ENCODE measurements around the gene IFNL1.
"Not testable (repeated sequence)": the region's sequence is repeated elsewhere in the genome, so short reads cannot be mapped to it uniquely, and the experiment has no call there.

IFNL1 gene

GRCh38 chr19:39339674-39340073, 43.5 kb downstream of the IFNL1 start:
- H2BK15ac ChIP-seq (ENCODE audit: low read depth, poor library complexity, severe bottlenecking), result no peak overlapping the region
- H3K4me3 ChIP-seq (ENCODE audit: insufficient read depth in 1 of 2, low read depth in 1 of 2, low read length in 2 of 2), result no peak overlapping the region
- H3K79me1 ChIP-seq (replicated peaks; ENCODE audit: low read length, poor library complexity, severe bottlenecking), result peaks cover 17% of the 10 kb centered on the region
- H3K4me1 ChIP-seq (ENCODE audit: control insufficient read depth, insufficient read depth, low read depth, low read length), result peaks cover 10% of the 10 kb centered on the region
- H3K4ac ChIP-seq (ENCODE audit: low read depth in 1 of 2, low read length in 2 of 2), result no peak overlapping the region
- no peak overlapping the region for H4K91ac ChIP-seq (ENCODE audit: low read length)
- 90% methylated on average over 1 of the region's 1 CpG for WGBS
- H3K14ac ChIP-seq (ENCODE audit: low read length in 2 of 2), result no peak overlapping the region
- no peak overlapping the region for H2BK120ac ChIP-seq (ENCODE audit: low read depth, low read length)
- H2BK12ac ChIP-seq (ENCODE audit: low read length in 2 of 2), result no peak overlapping the region
- H4K8ac ChIP-seq (ENCODE audit: low read length), result no peak overlapping the region
- DNase-seq, result no peak
- H2BK5ac ChIP-seq (ENCODE audit: low read depth, low read length, poor library complexity, severe bottlenecking), result no peak overlapping the region
- no peak overlapping the region for H3K27ac ChIP-seq (ENCODE audit: low read length, poor library complexity, severe bottlenecking)
- no peak overlapping the region for H2AK5ac ChIP-seq (ENCODE audit: low read length, severe bottlenecking)
- H3K9me3 ChIP-seq (ENCODE audit: control insufficient read depth, low read length), result no peaks in the 10 kb centered on the region
- no peak overlapping the region for H3K4me2 ChIP-seq (ENCODE audit: low read length, poor library complexity, severe bottlenecking)
- peak overlapping the region; percentile 30 for H3K9ac ChIP-seq (ENCODE audit: low read length)
- H3K18ac ChIP-seq (ENCODE audit: low read depth in 1 of 2, low read length in 2 of 2), result no peak overlapping the region
- H3K36me3 ChIP-seq (ENCODE audit: control insufficient read depth in 1 of 2, insufficient read depth in 2 of 2, low read depth in 1 of 2, low read length in 2 of 2), result peaks cover 0 to 6% of the 10 kb centered on the region in 2 experiments
- H3K23ac ChIP-seq (ENCODE audit: low read length in 2 of 2), result no peak overlapping the region
- no peak overlapping the region for H2AFZ ChIP-seq (ENCODE audit: low read depth, low read length)
- H3K27me3 ChIP-seq (ENCODE audit: control insufficient read depth in 1 of 2, insufficient read depth in 1 of 2, low read length in 2 of 2), result peaks cover 0 to 3% of the 10 kb centered on the region in 2 experiments

- H3K4me3 ChIP-seq (ENCODE audit: insufficient read depth in 1 of 2, low read depth in 1 of 2, low read length in 2 of 2), result peak overlapping the region in 1 of 2 experiments; percentile 83
- H2AK5ac ChIP-seq (ENCODE audit: low read length, severe bottlenecking); DNase-seq; H3K4me1 ChIP-seq (ENCODE audit: control insufficient read depth, insufficient read depth, low read depth, low read length); H3K18ac ChIP-seq (ENCODE audit: low read depth in 1 of 2, low read length in 2 of 2); H3K4me2 ChIP-seq (ENCODE audit: low read length, poor library complexity, severe bottlenecking); H2BK5ac ChIP-seq (ENCODE audit: low read depth, low read length, poor library complexity, severe bottlenecking); H2AFZ ChIP-seq (ENCODE audit: low read depth, low read length); H3K14ac ChIP-seq (ENCODE audit: low read length in 2 of 2); H3K27ac ChIP-seq (ENCODE audit: low read length, poor library complexity, severe bottlenecking); H2BK15ac ChIP-seq (ENCODE audit: low read depth, poor library complexity, severe bottlenecking); H3K27me3 ChIP-seq (ENCODE audit: control insufficient read depth in 1 of 2, insufficient read depth in 1 of 2, low read length in 2 of 2); H4K8ac ChIP-seq (ENCODE audit: low read length); H3K23ac ChIP-seq (ENCODE audit: low read length in 2 of 2); H4K91ac ChIP-seq (ENCODE audit: low read length); H3K4ac ChIP-seq (ENCODE audit: low read depth in 1 of 2, low read length in 2 of 2); H2BK12ac ChIP-seq (ENCODE audit: low read length in 2 of 2); H3K9me3 ChIP-seq (ENCODE audit: control insufficient read depth, low read length); H2BK120ac ChIP-seq (ENCODE audit: low read depth, low read length): not testable (repeated sequence)
- H3K79me1 ChIP-seq (replicated peaks; ENCODE audit: low read length, poor library complexity, severe bottlenecking), result peaks cover 21% of the 10 kb centered on the region
- peaks cover 0 to 11% of the 10 kb centered on the region in 2 experiments for H3K36me3 ChIP-seq (ENCODE audit: control insufficient read depth in 1 of 2, insufficient read depth in 2 of 2, low read depth in 1 of 2, low read length in 2 of 2)
- peak overlapping the region; percentile 30 for H3K9ac ChIP-seq (ENCODE audit: low read length)
- 96% methylated on average over 6 of the region's 7 CpGs for WGBS
Measured at GRCh38 chr19:39340156-39340555, 43.9 kb downstream of the IFNL1 start.

DNA sequence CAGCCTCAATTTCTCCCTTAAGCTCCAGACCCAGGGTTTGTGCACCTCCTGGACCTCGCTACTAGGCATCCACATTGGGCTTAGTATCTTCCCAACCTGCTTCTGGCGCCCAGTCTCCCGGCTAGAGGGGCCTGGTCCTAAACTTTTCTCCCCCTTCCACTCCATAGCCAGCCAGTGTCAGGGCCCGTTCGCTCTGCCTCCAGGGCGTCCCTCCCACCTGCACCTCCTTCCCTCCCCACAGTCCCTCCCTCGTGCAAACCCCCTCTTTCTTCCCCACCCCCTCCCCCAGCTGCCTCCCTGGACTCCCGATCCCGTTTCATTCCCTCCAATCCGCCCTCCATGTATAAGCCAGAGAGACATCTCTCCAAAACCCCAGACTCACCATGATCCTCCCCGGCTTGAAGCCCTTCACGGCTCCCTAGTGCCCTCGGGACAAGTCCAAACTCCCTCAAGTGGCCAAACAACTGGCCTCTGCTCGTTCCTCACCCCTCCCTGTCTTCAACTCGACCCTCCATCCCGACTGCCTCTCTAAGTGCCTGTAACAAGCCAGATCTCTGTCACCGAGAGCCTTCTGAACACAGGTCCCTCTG, 45.0 kb downstream of the IFNL1 start:
- Histone ChIP-seq H2AFZ (ENCODE audit: low read depth, low read length) (peak overlapping the region; percentile 30), H3K4me3 (ENCODE audit: insufficient read depth in 1 of 2, low read depth in 1 of 2, low read length in 2 of 2) (peak overlapping the region; percentile 64 to 83), H3K9me3 (ENCODE audit: control insufficient read depth, low read length) (no peaks in the 10 kb centered on the region), H4K8ac (ENCODE audit: low read length) (peak overlapping the region; percentile 66), H2BK5ac (ENCODE audit: low read depth, low read length, poor library complexity, severe bottlenecking) (no peak overlapping the region), H2BK15ac (ENCODE audit: low read depth, poor library complexity, severe bottlenecking) (no peak overlapping the region), H3K79me1 (replicated peaks; ENCODE audit: low read length, poor library complexity, severe bottlenecking) (peaks cover 28% of the 10 kb centered on the region), H3K27me3 (ENCODE audit: control insufficient read depth in 1 of 2, insufficient read depth in 1 of 2, low read length in 2 of 2) (no peaks in the 10 kb centered on the region), H3K14ac (ENCODE audit: low read length in 2 of 2) (peak overlapping the region in 1 of 2 experiments; percentile 41), H2BK12ac (ENCODE audit: low read length in 2 of 2) (no peak overlapping the region), H3K27ac (ENCODE audit: low read length, poor library complexity, severe bottlenecking) (peak overlapping the region; percentile 56), H3K18ac (ENCODE audit: low read depth in 1 of 2, low read length in 2 of 2) (peak overlapping the region; percentile 67), H4K91ac (ENCODE audit: low read length) (peak overlapping the region; percentile 25), H3K9ac (ENCODE audit: low read length) (peak overlapping the region; percentile 92), H3K23ac (ENCODE audit: low read length in 2 of 2) (no peak overlapping the region), H3K4me1 (ENCODE audit: control insufficient read depth, insufficient read depth, low read depth, low read length) (peaks cover 10% of the 10 kb centered on the region), H3K4ac (ENCODE audit: low read depth in 1 of 2, low read length in 2 of 2) (peak overlapping the region; percentile 5 to 90), H3K4me2 (ENCODE audit: low read length, poor library complexity, severe bottlenecking) (peak overlapping the region; percentile 67), H3K36me3 (ENCODE audit: control insufficient read depth in 1 of 2, insufficient read depth in 2 of 2, low read depth in 1 of 2, low read length in 2 of 2) (peaks cover 0 to 22% of the 10 kb centered on the region in 2 experiments), H2BK120ac (ENCODE audit: low read depth, low read length) (no peak overlapping the region), H2AK5ac (ENCODE audit: low read length, severe bottlenecking) (no peak overlapping the region)
- WGBS, result 6% methylated on average over 17 of the region's 17 CpGs
- DNase-seq, result no peak

- Histone ChIP-seq H3K4me2 (ENCODE audit: low read length, poor library complexity, severe bottlenecking) (peak within 1 kb of the TSS; percentile 72), H2BK12ac (ENCODE audit: low read length in 2 of 2) (no peak within 1 kb of the TSS), H3K14ac (ENCODE audit: low read length in 2 of 2) (peak within 1 kb of the TSS; percentile 63 to 71), H2BK120ac (ENCODE audit: low read depth, low read length) (peak within 1 kb of the TSS; percentile 54), H3K4me3 (ENCODE audit: insufficient read depth in 1 of 2, low read depth in 1 of 2, low read length in 2 of 2) (peak within 1 kb of the TSS; percentile 74 to 86), H3K9me3 (ENCODE audit: control insufficient read depth, low read length) (no peaks in the 10 kb centered on the region), H3K9ac (ENCODE audit: low read length) (peak within 1 kb of the TSS; percentile 94), H3K27me3 (ENCODE audit: control insufficient read depth in 1 of 2, insufficient read depth in 1 of 2, low read length in 2 of 2) (no peaks in the 10 kb centered on the region), H3K18ac (ENCODE audit: low read depth in 1 of 2, low read length in 2 of 2) (peak within 1 kb of the TSS; percentile 74 to 79), H3K27ac (ENCODE audit: low read length, poor library complexity, severe bottlenecking) (peak within 1 kb of the TSS; percentile 56), H2AK5ac (ENCODE audit: low read length, severe bottlenecking) (no peak within 1 kb of the TSS), H2BK5ac (ENCODE audit: low read depth, low read length, poor library complexity, severe bottlenecking) (no peak within 1 kb of the TSS), H2BK15ac (ENCODE audit: low read depth, poor library complexity, severe bottlenecking) (peak within 1 kb of the TSS; percentile 78), H4K8ac (ENCODE audit: low read length) (peak within 1 kb of the TSS; percentile 66), H3K4ac (ENCODE audit: low read depth in 1 of 2, low read length in 2 of 2) (peak within 1 kb of the TSS; percentile 24 to 90), H2AFZ (ENCODE audit: low read depth, low read length) (peak within 1 kb of the TSS; percentile 30), H3K79me1 (replicated peaks; ENCODE audit: low read length, poor library complexity, severe bottlenecking) (peaks cover 30% of the 10 kb centered on the region), H3K23ac (ENCODE audit: low read length in 2 of 2) (peak within 1 kb of the TSS in 1 of 2 experiments; percentile 77), H3K4me1 (ENCODE audit: control insufficient read depth, insufficient read depth, low read depth, low read length) (peaks cover 10% of the 10 kb centered on the region), H4K91ac (ENCODE audit: low read length) (peak within 1 kb of the TSS; percentile 70), H3K36me3 (ENCODE audit: control insufficient read depth in 1 of 2, insufficient read depth in 2 of 2, low read depth in 1 of 2, low read length in 2 of 2) (peaks cover 0 to 28% of the 10 kb centered on the region in 2 experiments)
- WGBS, result 2% methylated on average over 46 of the region's 105 CpGs
- peak; percentile 98 for DNase-seq
Measured at GRCh38 chr19:39341719-39342604, 45.8 kb downstream of the IFNL1 start, which contains the start of gene SAMD4B. SAMD4B (plus strand) TSS chr19:39342421; CDS start chr19:39356894, 14,473 bp downstream.
